Gastroesophageal sphincter (tissue), 4 donors: ENCODE results near the gene ZIC2. TPM values are rescaled to one million over a fixed set of nuclear protein-coding genes. Genes with fewer than 3 reads are reported as not detected.

Experiments
- ATAC-seq: fragments of 150-250 bp; one replicate; pipeline ENCODE4 v1.9.1; 2016; ENCODE audit warnings: mild to moderate bottlenecking, moderate library complexity
- H3K27ac ChIP-seq, 4 donors: fragments of 200-600 bp; sonication (generic) in 3 of 4; 1 replicate in 3 of 4; 2 replicates in 1 of 4; pipeline ENCODE4 v1.5.1; 2016 to 2019
- H3K27me3 ChIP-seq: fragments of 200-600 bp; sonication (generic); one replicate; pipeline ENCODE4 v1.5.1; 2019
- H3K36me3 ChIP-seq, 2 donors: fragments of 200-600 bp; sonication (generic); one replicate each; pipeline ENCODE4 v1.5.1; 2019; ENCODE audit warnings: control low read depth in 1 of 2
- H3K4me1 ChIP-seq, 3 donors: fragments of 200-600 bp; sonication (generic); 1 replicate in 2 of 3; 2 replicates in 1 of 3; pipeline ENCODE4 v1.5.1; 2016 to 2019; ENCODE audit warnings: control low read depth in 2 of 3
- H3K4me3 ChIP-seq, 2 donors: fragments of 200-600 bp; sonication (generic); one replicate each; pipeline ENCODE4 v1.5.1; 2019; ENCODE audit warnings: mild to moderate bottlenecking in 1 of 2, moderate library complexity in 1 of 2
- H3K9me3 ChIP-seq, 3 donors: fragments of 200-600 bp; sonication (generic); one replicate each; pipeline ENCODE4 v1.5.1; 2017 to 2019; ENCODE audit warnings: control low read depth in 2 of 3
- EP300 ChIP-seq: sonication (generic); formaldehyde crosslinking; IDR thresholded peaks from one replicate; pipeline ENCODE4 v1.6.1; 2017; ENCODE audit warnings: antibody characterized with exemption, mild to moderate bottlenecking
- POLR2A ChIP-seq, 2 donors: fragments of 450-650 bp; IDR thresholded peaks; one replicate each; pipeline ENCODE4 v1.6.1; 2017; ENCODE audit warnings: antibody characterized with exemption in 2 of 2, mild to moderate bottlenecking in 2 of 2, moderate library complexity in 1 of 2
- POLR2AphosphoS5 ChIP-seq: sonication (generic); formaldehyde crosslinking; IDR thresholded peaks from one replicate; pipeline ENCODE4 v1.6.1; 2017; ENCODE audit warnings: antibody characterized with exemption
- WGBS, 2 donors: methylation state at CpG; one replicate each; pipeline ENCODE4 v1.1.5; 2018; ENCODE audit warnings: low coverage in 1 of 2; 5-methylcytosine and 5-hydroxymethylcytosine counted together
- total RNA-seq, 4 donors: library from RNA; depleted of rRNA; stranded (reverse); fragments of >200 nt; gene quantifications; one replicate each; pipeline ENCODE4 v1.1.0, GENCODE V29; 2016
- TF ChIP-seq, protein P1 (sequence below), 4 experiments: fragments of 200-600 bp in 2 of 4; fragments of 450-650 bp in 2 of 4; sonication (generic) in 1 of 4; IDR thresholded peaks; one replicate each; pipeline ENCODE4 v1.5.1; 2017 to 2019; ENCODE audit warnings: antibody characterized with exemption in 4 of 4, mild to moderate bottlenecking in 2 of 4, moderate library complexity in 2 of 4

The ZIC2 gene
- total RNA-seq, 4 donors from 2014 or later: not detected

DNA sequence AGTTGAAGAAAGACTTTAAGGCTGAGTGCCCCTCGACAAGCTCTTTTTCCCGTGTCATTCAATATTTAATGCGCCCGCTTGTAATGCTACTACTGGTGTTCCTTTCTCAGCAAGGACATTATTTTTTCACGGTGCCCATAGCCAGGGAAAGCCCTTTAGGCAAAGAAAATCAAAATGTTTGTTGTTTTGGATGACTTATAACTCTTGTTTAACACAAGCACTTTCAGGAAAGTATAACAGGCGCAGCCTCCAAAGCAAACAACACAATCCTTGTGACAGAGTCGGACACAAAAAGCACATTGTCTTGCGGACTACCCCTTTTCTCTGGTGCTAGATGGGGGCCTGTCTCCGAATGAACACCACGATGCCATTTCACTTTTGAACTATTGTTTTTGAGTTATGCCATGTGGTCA, 22.5 kb upstream of the ZIC2 start:
- no peaks in the 10 kb centered on the region for H3K9me3 ChIP-seq
- ATAC-seq: no peak
- peaks cover 100% of the 10 kb centered on the region for H3K27me3 ChIP-seq
- WGBS, 2 donors: 6 to 20% methylated on average over 10 of the region's 10 CpGs
- H3K36me3 ChIP-seq: no peaks in the 10 kb centered on the region
- peaks cover 0 to 46% (median 24%) of the 10 kb centered on the region in 3 donors for H3K4me1 ChIP-seq
- no peak overlapping the region for H3K4me3 ChIP-seq
- TF ChIP-seq EP300: no peak
- TF ChIP-seq, protein P1, sequence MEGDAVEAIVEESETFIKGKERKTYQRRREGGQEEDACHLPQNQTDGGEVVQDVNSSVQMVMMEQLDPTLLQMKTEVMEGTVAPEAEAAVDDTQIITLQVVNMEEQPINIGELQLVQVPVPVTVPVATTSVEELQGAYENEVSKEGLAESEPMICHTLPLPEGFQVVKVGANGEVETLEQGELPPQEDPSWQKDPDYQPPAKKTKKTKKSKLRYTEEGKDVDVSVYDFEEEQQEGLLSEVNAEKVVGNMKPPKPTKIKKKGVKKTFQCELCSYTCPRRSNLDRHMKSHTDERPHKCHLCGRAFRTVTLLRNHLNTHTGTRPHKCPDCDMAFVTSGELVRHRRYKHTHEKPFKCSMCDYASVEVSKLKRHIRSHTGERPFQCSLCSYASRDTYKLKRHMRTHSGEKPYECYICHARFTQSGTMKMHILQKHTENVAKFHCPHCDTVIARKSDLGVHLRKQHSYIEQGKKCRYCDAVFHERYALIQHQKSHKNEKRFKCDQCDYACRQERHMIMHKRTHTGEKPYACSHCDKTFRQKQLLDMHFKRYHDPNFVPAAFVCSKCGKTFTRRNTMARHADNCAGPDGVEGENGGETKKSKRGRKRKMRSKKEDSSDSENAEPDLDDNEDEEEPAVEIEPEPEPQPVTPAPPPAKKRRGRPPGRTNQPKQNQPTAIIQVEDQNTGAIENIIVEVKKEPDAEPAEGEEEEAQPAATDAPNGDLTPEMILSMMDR (IDR thresholded peaks at IDR 0.05): no peak
- no peak for TF ChIP-seq POLR2A (IDR thresholded peaks at IDR 0.05)
- TF ChIP-seq POLR2AphosphoS5: no peak
- H3K27ac ChIP-seq: no peak overlapping the region

DNA sequence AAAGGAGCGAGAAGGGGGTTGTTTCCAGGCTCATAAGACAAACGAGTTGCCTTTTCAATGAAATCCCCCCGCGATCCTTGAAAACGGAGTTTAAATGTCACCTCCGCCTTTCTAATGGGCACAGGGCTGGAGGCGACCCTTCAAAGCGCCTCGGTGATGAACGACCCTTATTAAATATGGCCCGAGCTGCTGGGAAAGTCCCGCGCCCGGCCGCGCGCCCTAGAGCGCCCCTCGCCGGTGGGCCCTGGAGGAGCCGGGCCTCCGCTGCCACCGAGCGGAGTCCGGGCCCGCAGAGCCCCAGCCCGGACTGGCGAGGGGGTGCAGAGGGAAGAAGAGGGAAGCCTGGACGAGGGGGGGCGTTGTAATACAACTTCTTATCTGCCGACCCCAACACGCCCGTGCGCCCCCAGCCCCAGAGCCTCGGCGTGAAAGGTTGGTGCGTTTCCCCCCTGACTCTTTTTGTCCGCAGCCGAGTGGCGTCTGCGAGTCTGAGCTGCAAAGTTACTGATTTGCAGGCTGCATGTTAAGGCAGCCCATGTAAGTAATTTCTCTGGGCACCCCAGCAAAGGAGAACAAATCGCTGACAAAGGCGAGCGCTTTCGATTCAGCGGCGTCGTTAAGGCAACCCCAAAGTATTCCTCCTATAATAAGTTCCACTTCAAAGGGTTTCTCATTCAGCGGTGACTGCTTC, 21.9 kb upstream of the ZIC2 start:
- Histone ChIP-seq H3K9me3 (no peaks in the 10 kb centered on the region), H3K36me3 (no peaks in the 10 kb centered on the region), H3K27me3 (peaks cover 100% of the 10 kb centered on the region), H3K4me1 (peaks cover 0 to 46% (median 24%) of the 10 kb centered on the region in 3 donors), H3K27ac (no peak overlapping the region), H3K4me3 (peak overlapping the region in 1 of 2 donors; percentile 17)
- 2 to 6% methylated on average over 15 to 21 of the region's 49 CpGs for WGBS, 2 donors
- no peak for ATAC-seq
- TF ChIP-seq POLR2AphosphoS5: no peak
- TF ChIP-seq POLR2A (IDR thresholded peaks at IDR 0.05): no peak
- TF ChIP-seq, protein P1 (IDR thresholded peaks at IDR 0.05): no peak
- no peak for TF ChIP-seq EP300

DNA sequence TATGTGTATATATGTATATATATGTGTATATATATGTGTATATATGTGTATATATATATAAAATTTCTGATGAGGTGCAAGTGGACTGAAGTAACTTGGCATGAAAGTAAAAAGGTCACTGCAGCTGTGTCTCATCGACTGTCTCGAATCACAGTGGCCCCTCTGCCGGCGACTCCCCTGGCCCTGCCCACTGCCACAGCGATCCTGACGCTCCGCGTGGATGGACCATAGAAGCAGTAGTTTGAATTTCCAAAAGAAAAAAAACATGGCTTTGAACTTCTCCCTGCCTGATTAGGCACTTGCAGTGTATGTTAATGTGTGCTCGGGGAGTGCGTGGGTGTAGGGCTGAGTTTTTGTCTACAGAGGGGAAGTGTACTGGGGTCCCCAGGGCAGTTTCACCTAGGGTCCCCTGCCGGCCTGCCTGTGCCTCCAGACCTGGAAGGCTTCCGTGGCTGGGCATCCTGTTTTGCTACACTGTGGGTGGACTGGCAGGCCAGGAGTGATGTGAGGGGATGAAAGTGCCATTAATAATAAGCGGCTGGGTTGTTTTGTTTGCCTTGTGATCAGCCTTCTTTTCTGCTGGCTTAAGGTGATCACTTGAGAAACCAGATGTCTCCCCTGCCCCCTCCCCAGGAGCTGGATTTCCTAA, 20.8 kb upstream of the ZIC2 start:
- Histone ChIP-seq H3K4me1 (peaks cover 0 to 42% (median 24%) of the 10 kb centered on the region in 3 donors), H3K9me3 (no peaks in the 10 kb centered on the region), H3K27me3 (peaks cover 100% of the 10 kb centered on the region), H3K4me3 (no peak overlapping the region), H3K27ac (no peak overlapping the region), H3K36me3 (no peaks in the 10 kb centered on the region)
- ATAC-seq: no peak
- TF ChIP-seq EP300 (no peak), POLR2A (IDR thresholded peaks at IDR 0.05) (no peak), POLR2AphosphoS5 (no peak)
- TF ChIP-seq, protein P1 (IDR thresholded peaks at IDR 0.05): no peak
- WGBS, 2 donors: 9 to 25% methylated on average over 2 to 12 of the region's 13 CpGs

DNA sequence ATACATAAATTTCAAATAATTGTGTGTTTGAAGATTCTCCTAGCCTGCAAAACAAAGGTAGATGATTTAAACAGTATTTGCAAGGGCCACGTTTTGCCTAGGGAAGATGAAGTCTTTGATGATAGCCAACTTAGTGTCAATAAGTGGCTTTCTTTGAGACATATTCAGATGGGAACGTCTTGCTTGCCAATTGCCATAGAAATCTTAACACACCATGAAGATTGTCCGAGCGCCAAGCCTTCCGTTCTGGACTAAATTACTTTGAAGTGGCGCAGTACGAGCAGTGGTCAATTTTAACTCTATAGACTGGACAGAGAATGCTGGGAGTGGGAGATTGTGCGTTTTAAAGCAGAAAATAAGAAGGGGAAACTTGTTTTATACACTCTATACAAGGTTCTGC, 19.9 kb upstream of the ZIC2 start:
- ATAC-seq: no peak
- TF ChIP-seq POLR2A (IDR thresholded peaks at IDR 0.05) (no peak), POLR2AphosphoS5 (no peak), EP300 (no peak)
- TF ChIP-seq, protein P1 (IDR thresholded peaks at IDR 0.05): no peak
- no peak overlapping the region for H3K4me3 ChIP-seq
- H3K4me1 ChIP-seq: peaks cover 0 to 33% (median 17%) of the 10 kb centered on the region in 3 donors
- H3K9me3 ChIP-seq: no peaks in the 10 kb centered on the region
- H3K36me3 ChIP-seq: no peaks in the 10 kb centered on the region
- H3K27ac ChIP-seq: no peak overlapping the region
- H3K27me3 ChIP-seq: peaks cover 100% of the 10 kb centered on the region
- 32 to 45% methylated on average over 8 of the region's 8 CpGs for WGBS, 2 donors

DNA sequence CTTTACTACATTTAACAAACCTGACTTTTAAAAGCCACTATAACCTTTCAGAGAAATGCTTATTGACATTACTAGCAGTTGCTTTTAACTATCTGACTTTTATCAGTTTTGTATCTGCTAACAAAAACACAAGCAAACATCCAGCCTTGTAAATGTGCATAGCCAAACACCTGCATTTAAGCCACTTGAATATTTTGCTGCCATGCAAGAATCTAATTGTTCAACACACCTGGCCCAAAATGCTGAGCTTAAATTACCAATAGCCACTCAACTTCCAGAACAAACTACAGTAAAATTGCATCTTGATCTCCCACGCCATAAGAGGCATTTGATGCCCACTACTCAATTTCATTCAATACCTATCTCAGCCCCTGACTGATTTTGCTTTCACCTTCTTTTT, 19.3 kb upstream of the ZIC2 start:
- no peak for ATAC-seq
- Histone ChIP-seq H3K9me3 (no peaks in the 10 kb centered on the region), H3K4me3 (no peak overlapping the region), H3K36me3 (no peaks in the 10 kb centered on the region), H3K27me3 (peaks cover 100% of the 10 kb centered on the region), H3K27ac (no peak overlapping the region), H3K4me1 (peaks cover 0 to 27% (median 11%) of the 10 kb centered on the region in 3 donors)
- TF ChIP-seq POLR2AphosphoS5 (no peak), EP300 (no peak), POLR2A (IDR thresholded peaks at IDR 0.05) (no peak)
- TF ChIP-seq, protein P1 (IDR thresholded peaks at IDR 0.05): no peak
- 43 to 62% methylated on average over 1 of the region's 1 CpG for WGBS, 2 donors
